SK-N-MC (cell line): ENCODE data around the gene SLC4A1AP.

Source experiments
- DNase-seq: peaks from one replicate; pipeline ENCODE4 v3.0.0-alpha.2; 2011; ENCODE audit warnings: low read depth, low spot score
- H3K27ac ChIP-seq: fragments of 200-600 bp; sonication (generic); 2 replicates; pipeline ENCODE4 v1.5.1; 2016; ENCODE audit warnings: mixed run types
- H3K36me3 ChIP-seq: fragments of 200-600 bp; sonication (generic); 2 replicates; pipeline ENCODE4 v1.6.1; 2017; ENCODE audit warnings: antibody characterized with exemption, low read length, mixed read lengths; ENCODE audit not compliant: insufficient read depth
- H3K4me3 ChIP-seq: fragments of 200-600 bp; sonication (generic); 2 replicates; pipeline ENCODE4 v1.5.1; 2016
- H3K9ac ChIP-seq: fragments of 200-600 bp; sonication (generic); 2 replicates; pipeline ENCODE4 v1.8.0; 2017; ENCODE audit warnings: mixed run types, mixed read lengths; ENCODE audit not compliant: insufficient read length
- H3K9me3 ChIP-seq: fragments of 200-600 bp; sonication (generic); 2 replicates; pipeline ENCODE4 v1.6.1; 2017; ENCODE audit warnings: low read depth, mild to moderate bottlenecking, antibody characterized with exemption, low read length, moderate library complexity, mixed read lengths
- EZH2 ChIP-seq: fragments of 200-600 bp; sonication (generic); IDR thresholded peaks from one replicate; pipeline ENCODE4 v1.6.1; 2017; ENCODE audit warnings: antibody characterized with exemption
- FOXP2 ChIP-seq: optimal IDR thresholded peaks from 2 replicates; pipeline ENCODE3; 2011; ENCODE audit warnings: mild to moderate bottlenecking, moderate library complexity; ENCODE audit not compliant: insufficient read depth; ENCODE audit errors: extremely low read length, control extremely low read depth
- POLR2AphosphoS5 ChIP-seq: IDR thresholded peaks from 2 replicates; pipeline ENCODE4 v1.6.1; 2012; ENCODE audit warnings: mild to moderate bottlenecking, low read depth, low read length, borderline replicate concordance

SLC4A1AP gene

GRCh38 chr2:27724905-27725701 lies 61.4 kb downstream of the SLC4A1AP start:
- TF ChIP-seq EZH2 = no peak
- no peak for TF ChIP-seq POLR2AphosphoS5
- TF ChIP-seq FOXP2 = no peak
- Histone ChIP-seq H3K9ac (no peak overlapping the region), H3K36me3 (no peaks in the 10 kb centered on the region), H3K9me3 (no peaks in the 10 kb centered on the region), H3K27ac (no peak overlapping the region), H3K4me3 (no peak overlapping the region)
- DNase-seq = no peak

GRCh38 chr2:27727257-27727656 lies 63.6 kb downstream of the SLC4A1AP start:
- no peak for DNase-seq
- Histone ChIP-seq H3K4me3 (no peak overlapping the region), H3K27ac (no peak overlapping the region), H3K9me3 (no peaks in the 10 kb centered on the region), H3K36me3 (no peaks in the 10 kb centered on the region), H3K9ac (no peak overlapping the region)
- TF ChIP-seq FOXP2 (no peak), EZH2 (no peak), POLR2AphosphoS5 (no peak)

- H3K4me3 ChIP-seq = no peak overlapping the region
- H3K27ac ChIP-seq = no peak overlapping the region
- no peaks in the 10 kb centered on the region for H3K9me3 ChIP-seq
- TF ChIP-seq POLR2AphosphoS5 (no peak), EZH2 (no peak), FOXP2 (no peak)
- no peak overlapping the region for H3K9ac ChIP-seq
- no peaks in the 10 kb centered on the region for H3K36me3 ChIP-seq
- DNase-seq = no peak
Observed at GRCh38 chr2:27728081-27728858, 64.6 kb downstream of the SLC4A1AP start.

GRCh38 chr2:27729198-27729597 lies 65.5 kb downstream of the SLC4A1AP start:
- Histone ChIP-seq H3K27ac (no peak overlapping the region), H3K4me3 (no peak overlapping the region), H3K36me3 (no peaks in the 10 kb centered on the region), H3K9ac (no peak overlapping the region), H3K9me3 (no peaks in the 10 kb centered on the region)
- DNase-seq = no peak
- no peak for TF ChIP-seq POLR2AphosphoS5
- TF ChIP-seq FOXP2 = no peak
- TF ChIP-seq EZH2 = no peak

- H3K9me3 ChIP-seq = no peaks in the 10 kb centered on the region
- no peak for DNase-seq
- H3K36me3 ChIP-seq = no peaks in the 10 kb centered on the region
- H3K9ac ChIP-seq = no peak overlapping the region
- TF ChIP-seq FOXP2 (no peak), EZH2 (no peak), POLR2AphosphoS5 (no peak)
- no peak overlapping the region for H3K4me3 ChIP-seq
- no peak overlapping the region for H3K27ac ChIP-seq
Observed at GRCh38 chr2:27729614-27730013, 65.9 kb downstream of the SLC4A1AP start.

- no peak for DNase-seq
- no peaks in the 10 kb centered on the region for H3K9me3 ChIP-seq
- H3K4me3 ChIP-seq = no peak overlapping the region
- H3K9ac ChIP-seq = no peak overlapping the region
- no peak overlapping the region for H3K27ac ChIP-seq
- TF ChIP-seq FOXP2 = no peak
- TF ChIP-seq POLR2AphosphoS5 = no peak
- H3K36me3 ChIP-seq = no peaks in the 10 kb centered on the region
Observed at GRCh38 chr2:27730261-27730662, 66.6 kb downstream of the SLC4A1AP start.

GRCh38 chr2:27730980-27731691 lies 67.4 kb downstream of the SLC4A1AP start:
- no peaks in the 10 kb centered on the region for H3K36me3 ChIP-seq
- TF ChIP-seq EZH2 = no peak
- TF ChIP-seq FOXP2 = no peak
- TF ChIP-seq POLR2AphosphoS5 = no peak
- no peak overlapping the region for H3K9ac ChIP-seq
- no peak overlapping the region for H3K4me3 ChIP-seq
- DNase-seq = no peak
- no peaks in the 10 kb centered on the region for H3K9me3 ChIP-seq
- no peak overlapping the region for H3K27ac ChIP-seq

- DNase-seq = no peak
- H3K9ac ChIP-seq = no peak overlapping the region
Observed at GRCh38 chr2:27734305-27734704, 70.6 kb downstream of the SLC4A1AP start.

More at GRCh38 chr2:27734305-27734704, 70.6 kb downstream of the SLC4A1AP start:
- no peaks in the 10 kb centered on the region for H3K9me3 ChIP-seq
- H3K4me3 ChIP-seq = no peak overlapping the region
- no peak overlapping the region for H3K27ac ChIP-seq
- H3K36me3 ChIP-seq = no peaks in the 10 kb centered on the region
- TF ChIP-seq POLR2AphosphoS5 (no peak), FOXP2 (no peak), EZH2 (no peak)
